PC-9 (cell line): Measurements from ENCODE around the gene ZBTB48.

Source experiments
- EZH2 ChIP-seq: fragments of 200-600 bp; sonication (generic); IDR thresholded peaks from 2 replicates; pipeline ENCODE4 v1.8.0; 2017; ENCODE audit warnings: antibody characterized with exemption, low read depth
- TF ChIP-seq, protein P1 (sequence below): fragments of 200-600 bp; sonication (generic); conservative IDR thresholded peaks from 2 replicates; pipeline ENCODE4 v1.6.1; 2017; ENCODE audit warnings: mixed run types, antibody characterized with exemption, mild to moderate bottlenecking, moderate library complexity

DNA sequence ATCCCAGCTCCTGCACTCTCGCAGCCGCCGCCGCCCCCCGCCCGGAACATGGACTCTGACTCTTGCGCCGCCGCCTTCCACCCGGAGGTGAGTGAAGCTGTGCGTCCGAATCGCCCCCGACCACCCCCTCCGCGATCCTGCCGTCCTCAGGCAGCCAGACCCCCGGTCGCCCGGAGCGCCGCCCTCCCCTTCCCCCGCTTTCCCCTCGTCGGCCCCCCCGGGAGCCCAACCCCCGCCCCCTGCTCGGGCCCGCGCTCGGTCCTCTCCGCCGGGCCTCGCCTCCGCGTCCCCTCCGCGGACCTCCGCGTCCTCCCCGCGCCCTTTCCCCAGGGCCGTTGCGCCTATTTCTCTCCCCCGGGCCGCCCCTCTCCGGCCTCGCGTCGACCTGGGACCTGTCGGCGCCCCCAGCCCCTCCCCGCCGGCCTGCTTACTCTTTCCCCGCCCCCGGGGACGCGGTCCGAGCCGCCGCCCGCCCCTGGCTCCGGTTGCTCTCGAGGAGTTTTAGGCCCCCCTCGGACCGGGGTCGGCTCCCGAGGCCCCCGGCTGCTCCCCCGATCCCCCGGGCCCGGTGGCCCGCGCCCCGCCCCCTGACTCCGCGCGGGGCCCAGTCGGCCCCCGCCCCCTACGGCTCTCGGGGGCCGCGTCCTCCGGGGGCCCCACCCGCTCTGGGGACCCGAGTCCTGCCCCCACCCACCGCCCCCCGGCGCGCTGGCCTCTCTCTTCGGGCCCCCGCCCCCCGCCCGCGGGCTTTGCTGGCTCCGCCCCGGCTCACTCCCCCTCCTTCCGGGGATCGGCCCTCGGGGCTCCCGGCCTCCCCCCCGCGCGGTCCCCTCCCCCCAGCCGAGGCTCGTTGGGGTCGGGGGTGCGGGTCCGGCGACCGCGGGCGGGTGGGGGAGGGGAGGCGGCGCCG lies 34.5 kb downstream of the ZBTB48 start:
- TF ChIP-seq, protein P1, sequence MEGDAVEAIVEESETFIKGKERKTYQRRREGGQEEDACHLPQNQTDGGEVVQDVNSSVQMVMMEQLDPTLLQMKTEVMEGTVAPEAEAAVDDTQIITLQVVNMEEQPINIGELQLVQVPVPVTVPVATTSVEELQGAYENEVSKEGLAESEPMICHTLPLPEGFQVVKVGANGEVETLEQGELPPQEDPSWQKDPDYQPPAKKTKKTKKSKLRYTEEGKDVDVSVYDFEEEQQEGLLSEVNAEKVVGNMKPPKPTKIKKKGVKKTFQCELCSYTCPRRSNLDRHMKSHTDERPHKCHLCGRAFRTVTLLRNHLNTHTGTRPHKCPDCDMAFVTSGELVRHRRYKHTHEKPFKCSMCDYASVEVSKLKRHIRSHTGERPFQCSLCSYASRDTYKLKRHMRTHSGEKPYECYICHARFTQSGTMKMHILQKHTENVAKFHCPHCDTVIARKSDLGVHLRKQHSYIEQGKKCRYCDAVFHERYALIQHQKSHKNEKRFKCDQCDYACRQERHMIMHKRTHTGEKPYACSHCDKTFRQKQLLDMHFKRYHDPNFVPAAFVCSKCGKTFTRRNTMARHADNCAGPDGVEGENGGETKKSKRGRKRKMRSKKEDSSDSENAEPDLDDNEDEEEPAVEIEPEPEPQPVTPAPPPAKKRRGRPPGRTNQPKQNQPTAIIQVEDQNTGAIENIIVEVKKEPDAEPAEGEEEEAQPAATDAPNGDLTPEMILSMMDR: no peak
- no peak for TF ChIP-seq EZH2
